Heart right ventricle (tissue), 16 donors: ENCODE measurements around the gene SPAG17. TPM values are rescaled to one million over a fixed set of nuclear protein-coding genes. Genes with fewer than 3 reads are reported as not detected.
"Not testable (repeated sequence)": the region's sequence is repeated elsewhere in the genome, so short reads cannot be mapped to it uniquely, and the experiment has no call there.

Experiments used
- ATAC-seq, 8 donors: fragments of 200-7000 bp; cut with Tn5 transposase; one replicate each; pipeline ENCODE4 v1.9.1; 2020; ENCODE audit warnings: mild to moderate bottlenecking in 8 of 8, moderate library complexity in 8 of 8, moderate number of reproducible peaks in 1 of 8
- DNase-seq, 2 donors: peaks; one replicate each; pipeline ENCODE4 v3.0.0-alpha.2; 2020
- H3K27ac ChIP-seq, 10 donors: fragments of 200-600 bp; sonication (generic) in 2 of 10; one replicate each; pipeline versions ENCODE4 v1.5.0 to v1.8.0; 2020 to 2022; ENCODE audit warnings: mild to moderate bottlenecking in 3 of 10
- H3K27me3 ChIP-seq, 7 donors: fragments of 200-600 bp; one replicate each; pipeline ENCODE4 v1.8.0; 2021 to 2022; ENCODE audit warnings: mild to moderate bottlenecking in 2 of 7
- H3K36me3 ChIP-seq, 9 donors: fragments of 200-600 bp; sonication (generic) in 1 of 9; one replicate each; pipeline versions ENCODE4 v1.5.0 to v1.8.0; 2020 to 2022; ENCODE audit warnings: mild to moderate bottlenecking in 2 of 9
- H3K4me1 ChIP-seq, 9 donors: fragments of 200-600 bp; sonication (generic) in 1 of 9; one replicate each; pipeline versions ENCODE4 v1.5.0 to v1.8.0; 2020 to 2022; ENCODE audit warnings: mild to moderate bottlenecking in 4 of 9
- H3K4me3 ChIP-seq, 10 donors: fragments of 200-600 bp; sonication (generic) in 2 of 10; one replicate each; pipeline versions ENCODE4 v1.5.0 to v1.8.0; 2020 to 2022; ENCODE audit warnings: mild to moderate bottlenecking in 7 of 10, moderate library complexity in 2 of 10
- H3K9me3 ChIP-seq, 11 donors: fragments of 200-600 bp in 10 of 11; sonication (generic) in 2 of 11; one replicate each; pipeline versions ENCODE4 v1.5.0 to v1.8.0; 2013 to 2022; ENCODE audit warnings: mild to moderate bottlenecking in 2 of 11, control low read depth in 1 of 11, moderate library complexity in 1 of 11
- CTCF ChIP-seq, 9 donors: fragments of 200-600 bp; sonication (generic) in 2 of 9; IDR thresholded peaks; one replicate each; pipeline versions ENCODE4 v1.5.0 to v1.8.0; 2021 to 2022; ENCODE audit warnings: antibody characterized with exemption in 9 of 9, mild to moderate bottlenecking in 5 of 9, moderate library complexity in 1 of 9
- WGBS, 2 donors: extraction: QIAGEN DNeasy Blood & Tissue Kit; methylation state at CpG; one replicate each; pipeline ENCODE4 v1.1.7; 2013; ENCODE audit warnings: inconsistent platforms in 1 of 2; 5-methylcytosine and 5-hydroxymethylcytosine counted together
- intact Hi-C, 10 donors: fragments of 100-400 bp; cut with DNase I; formaldehyde crosslinking; loops; one replicate each; pipeline versions ENCODE4 v1.11.1 to v1.14.2; 2022
- polyA plus RNA-seq, 2 donors: library from polyadenylated mRNA; stranded (reverse); fragments of 200-250 nt; gene quantifications; one replicate each; pipeline ENCODE4 v1.2.3, GENCODE V29; 2013
- total RNA-seq, 10 donors: library from RNA; stranded (reverse); fragmentation: NEBNext Ultra II Directional in 3 of 10; extraction: Animal tissue kit (Norgen Biotek cat#: 25700) in 3 of 10; gene quantifications; one replicate each; pipeline versions ENCODE4 v1.2.1 to v1.2.4, GENCODE V29; 2021 to 2023
- donor health status: Arrhythmogenic right ventricular cardiomyopathy.
- donor health status: ischemic (EF 13 %, LVEDD 7.1; RV severe dilation, severe dysfunction).
- donor health status: healthy with polysubstance abuse.
- donor health status: DM: no; HTN: yes; CAD: no.
- donor health status: DM: no; HTN: no; CAD: no.
- donor health status: ischemic (EF 25% LVEDD 6.9; RV normal size, moderate dysfunction).
- donor health status: ischemic (EF 25% LVEDD 5.7; RV mildly dilated, moderate dysfunction).
- donor health status: healthy.
- donor health status: DM: yes; HTN: yes; CAD: no.
- donor health status: Ischemic cardiomyopathy.
- donor health status: ischemic (EF 35%, LVEDD 5.7; RV mildly dilated, moderate dysfunction).
- donor health status: nonischemic (EF 11% LVEDD 7.7; RV severe dilation, severe dysfunction).
- donor health status: DM: yes; HTN: yes; CAD: no.
- donor health status: PGD.
- donor health status: ischemic (EF 29% LVEDD 5.4; RV normal size, mild dysfunction).
- donor health status: nonischemic (EF 23%, LVEDD 6.1; RV moderate dilation, normal function).

SPAG17 gene
- total and polyA plus RNA-seq, 12 donors, result 0.01 to 0.06 TPM; not detected in 10

- WGBS, 2 donors, result 1% methylated on average over 12 of the region's 12 CpGs
- Histone ChIP-seq H3K27ac (peak overlapping the region in 9 of 10 donors; percentile 81 to 95 (median 89)), H3K27me3 (no peaks in the 10 kb centered on the region), H3K4me3 (peak overlapping the region; percentile 79 to 97 (median 90)), H3K9me3 (no peaks in the 10 kb centered on the region), H3K4me1 (peaks cover 0 to 58% (median 36%) of the 10 kb centered on the region in 9 donors), H3K36me3 (peaks cover 0 to 19% (median 0%) of the 10 kb centered on the region in 9 donors)
- TF ChIP-seq CTCF (IDR thresholded peaks at IDR 0.05), result no peak
- no peak for DNase-seq
- intact Hi-C loops, result no loop called here
- ATAC-seq, result no peak
Measured at GRCh38 chr1:117930173-117930447, 254.9 kb downstream of the SPAG17 start.

- H3K4me3 ChIP-seq, result peak within 1 kb of the TSS; percentile 79 to 97 (median 90)
- 0 to 1% methylated on average over 63 to 64 of the region's 64 CpGs for WGBS, 2 donors
- intact Hi-C loops, result loop anchor here in 1 of 10 donors (10.0 kb wide), 1 partner anchor 565 kb away; the partner anchor contains the start of gene MAN1A2
- H3K9me3 ChIP-seq, result no peaks in the 10 kb centered on the region
- no peak for TF ChIP-seq CTCF (IDR thresholded peaks at IDR 0.05)
- peak; percentile 97 to 99 (median 99) for ATAC-seq
- H3K27me3 ChIP-seq, result no peaks in the 10 kb centered on the region
- H3K36me3 ChIP-seq, result peaks cover 0 to 13% (median 0%) of the 10 kb centered on the region in 9 donors
- peak; percentile 94 to 97 for DNase-seq
- H3K4me1 ChIP-seq, result peaks cover 0 to 58% (median 36%) of the 10 kb centered on the region in 9 donors
- H3K27ac ChIP-seq, result peak within 1 kb of the TSS; percentile 65 to 95 (median 89)
Measured at GRCh38 chr1:117929343-117930172, 255.5 kb downstream of the SPAG17 start, which contains the start of the genes GDAP2 and WDR3. Gene GDAP2, minus strand, starts transcription at chr1:117929621. Its CDS starts 9,264 bp downstream, at chr1:117920357. Gene WDR3, plus strand, starts transcription at chr1:117929739. Its CDS starts 3,581 bp downstream, at chr1:117933320.

- H3K27me3 ChIP-seq, result no peaks in the 10 kb centered on the region
- ATAC-seq (peak; percentile 70 to 86 (median 78)), DNase-seq (peak; percentile 38 to 65)
- H3K4me3 ChIP-seq, result peak overlapping the region; percentile 79 to 97 (median 90)
- H3K36me3 ChIP-seq, result peaks cover 0 to 7% (median 0%) of the 10 kb centered on the region in 9 donors
- H3K4me1 ChIP-seq, result peaks cover 0 to 58% (median 36%) of the 10 kb centered on the region in 9 donors
- peak overlapping the region; percentile 65 to 95 (median 89) for H3K27ac ChIP-seq
- no peaks in the 10 kb centered on the region for H3K9me3 ChIP-seq
- TF ChIP-seq CTCF (IDR thresholded peaks at IDR 0.05), result peak in 5 of 9 donors; percentile 4 to 30 (median 25)
- intact Hi-C loops, result loop anchor here in 1 of 10 donors (10.0 kb wide), 1 partner anchor 564 kb away; the partner anchor contains the start of gene MAN1A2
- WGBS, 2 donors, result 1% methylated on average over 24 of the region's 24 CpGs
Measured at GRCh38 chr1:117928881-117929342, 256.1 kb downstream of the SPAG17 start.

GRCh38 chr1:117925981-117926380 is 259.0 kb downstream of the SPAG17 start:
- intact Hi-C loops, result loop anchor here in 1 of 10 donors (10.0 kb wide), 1 partner anchor 561 kb away; the partner anchor contains the start of gene MAN1A2
- ATAC-seq (no peak), DNase-seq (no peak)
- Histone ChIP-seq H3K9me3 (no peaks in the 10 kb centered on the region), H3K27me3 (no peaks in the 10 kb centered on the region), H3K4me3 (no peak overlapping the region), H3K36me3 (no peaks in the 10 kb centered on the region), H3K4me1 (peaks cover 0 to 42% (median 29%) of the 10 kb centered on the region in 9 donors), H3K27ac (peak overlapping the region in 1 of 10 donors; percentile 65)
- WGBS, 2 donors, result 90 to 94% methylated on average over 3 of the region's 3 CpGs
- no peak for TF ChIP-seq CTCF (IDR thresholded peaks at IDR 0.05)

- WGBS, 2 donors, result 92 to 93% methylated on average over 7 of the region's 7 CpGs
- intact Hi-C loops, result loop anchor here in 1 of 10 donors (10.0 kb wide), 1 partner anchor 558 kb away; the partner anchor contains the start of gene MAN1A2
Measured at GRCh38 chr1:117922717-117923116, 262.3 kb downstream of the SPAG17 start.

More at GRCh38 chr1:117922717-117923116, 262.3 kb downstream of the SPAG17 start:
- ATAC-seq, H3K9me3 ChIP-seq, H3K27me3 ChIP-seq, H3K4me3 ChIP-seq, DNase-seq, H3K27ac ChIP-seq: not testable (repeated sequence)
- Histone ChIP-seq H3K4me1 (peaks cover 0 to 22% (median 5%) of the 10 kb centered on the region in 9 donors), H3K36me3 (peaks cover 0 to 27% (median 18%) of the 10 kb centered on the region in 9 donors)
